Calu3 (cell line): Measurements from ENCODE around the gene HS6ST3. TPM values are rescaled to one million over a fixed set of nuclear protein-coding genes. Genes with fewer than 3 reads are reported as not detected.

ENCODE experiments used
- BruUV-seq: library from RNA; stranded (reverse); fragments of 400-500 nt; replicated peaks from 2 replicates; lab custom pipeline; 2021; lab: Mats Ljungman, UMichigan
- CTCF ChIA-PET: fragments of 300-600 bp; sonication (Branson Sonifier 250); formaldehyde crosslinking; loops from one replicate; lab custom pipeline; 2022; ENCODE audit warnings: antibody characterized with exemption; lab: Charles Lee
- DNase-seq: peaks from one replicate; pipeline ENCODE4 v3.0.0; 2022
- H3K27ac Mint-ChIP-seq: one replicate; pipeline ENCODE4 v1.8.0; 2022; ENCODE audit warnings: mixed read lengths; ENCODE audit not compliant: unreplicated experiment
- H3K27me3 Mint-ChIP-seq: one replicate; pipeline ENCODE4 v1.8.0; 2022; ENCODE audit warnings: mixed read lengths; ENCODE audit not compliant: unreplicated experiment
- H3K36me3 Mint-ChIP-seq: one replicate; pipeline ENCODE4 v1.8.0; 2022; ENCODE audit warnings: mild to moderate bottlenecking, moderate library complexity, mixed read lengths; ENCODE audit not compliant: insufficient read depth, unreplicated experiment
- H3K4me1 Mint-ChIP-seq: one replicate; pipeline ENCODE4 v1.8.0; 2022; ENCODE audit warnings: mild to moderate bottlenecking, low read depth, mixed read lengths; ENCODE audit not compliant: unreplicated experiment
- H3K4me3 Mint-ChIP-seq: one replicate; pipeline ENCODE4 v1.8.0; 2022; ENCODE audit warnings: mild to moderate bottlenecking, low read depth, moderate library complexity, mixed read lengths; ENCODE audit not compliant: unreplicated experiment
- H3K9me3 Mint-ChIP-seq: one replicate; pipeline ENCODE4 v1.8.0; 2022; ENCODE audit warnings: low read depth, mixed read lengths; ENCODE audit not compliant: unreplicated experiment
- CTCF ChIP-seq: fragments of 200-600 bp; IDR thresholded peaks from one replicate; pipeline ENCODE4 v1.8.0; 2022; ENCODE audit warnings: antibody characterized with exemption; ENCODE audit not compliant: unreplicated experiment
- intact Hi-C: fragments of 100-400 bp; cut with micrococcal nuclease; formaldehyde crosslinking; loops from one replicate; pipeline ENCODE4 v1.10.0; 2022; ENCODE audit not compliant: unreplicated experiment
- total RNA-seq: library from RNA; stranded (reverse); gene quantifications from 2 replicates; pipeline ENCODE4 v1.2.3, GENCODE V29; 2022

The HS6ST3 gene
- total RNA-seq, 1 experiment from 2014 or later, result not detected

- no peak overlapping the region for H3K27ac Mint-ChIP-seq
- DNase-seq, result no peak
- intact Hi-C loops, result no loop called here
- H3K4me1 Mint-ChIP-seq, result no peaks in the 10 kb centered on the region
- no TSS peak for BruUV-seq
- CTCF ChIA-PET, result no interaction called here
- no peaks in the 10 kb centered on the region for H3K36me3 Mint-ChIP-seq
- H3K9me3 Mint-ChIP-seq, result no peaks in the 10 kb centered on the region
- no peak for TF ChIP-seq CTCF
- no peaks in the 10 kb centered on the region for H3K27me3 Mint-ChIP-seq
- H3K4me3 Mint-ChIP-seq, result no peak overlapping the region
These were observed 556.8 kb downstream of the HS6ST3 start for GRCh38 chr13:96646515-96647211.

- intact Hi-C loops, result no loop called here
- TF ChIP-seq CTCF, result no peak
- DNase-seq, result no peak
- Mint-ChIP-seq H3K27ac (no peak overlapping the region), H3K4me1 (no peaks in the 10 kb centered on the region), H3K4me3 (no peak overlapping the region), H3K9me3 (no peaks in the 10 kb centered on the region), H3K27me3 (no peaks in the 10 kb centered on the region), H3K36me3 (no peaks in the 10 kb centered on the region)
- CTCF ChIA-PET, result interaction anchor here (0.6 kb wide), 1 partner anchor 24 kb away, joined by 3 read pairs; no protein-coding TSS in a partner anchor
- no TSS peak for BruUV-seq
These were observed 560.5 kb downstream of the HS6ST3 start for GRCh38 chr13:96650301-96650886.

- intact Hi-C loops, result no loop called here
- H3K27me3 Mint-ChIP-seq, result no peaks in the 10 kb centered on the region
- H3K4me1 Mint-ChIP-seq, result no peaks in the 10 kb centered on the region
- BruUV-seq, result no TSS peak
- CTCF ChIA-PET, result no interaction called here
- no peaks in the 10 kb centered on the region for H3K36me3 Mint-ChIP-seq
- no peaks in the 10 kb centered on the region for H3K9me3 Mint-ChIP-seq
- no peak overlapping the region for H3K4me3 Mint-ChIP-seq
- no peak overlapping the region for H3K27ac Mint-ChIP-seq
- no peak for DNase-seq
- no peak for TF ChIP-seq CTCF
These were observed 561.7 kb downstream of the HS6ST3 start for GRCh38 chr13:96651598-96651997.

GRCh38 chr13:96652506-96652905 is 562.6 kb downstream of the HS6ST3 start:
- CTCF ChIA-PET, result no interaction called here
- DNase-seq, result no peak

More at GRCh38 chr13:96652506-96652905, 562.6 kb downstream of the HS6ST3 start:
- no peaks in the 10 kb centered on the region for H3K4me1 Mint-ChIP-seq
- intact Hi-C loops, result no loop called here
- TF ChIP-seq CTCF, result no peak
- H3K27me3 Mint-ChIP-seq, result no peaks in the 10 kb centered on the region
- no peaks in the 10 kb centered on the region for H3K36me3 Mint-ChIP-seq
- no peaks in the 10 kb centered on the region for H3K9me3 Mint-ChIP-seq
- BruUV-seq, result no TSS peak
- no peak overlapping the region for H3K4me3 Mint-ChIP-seq
- H3K27ac Mint-ChIP-seq, result no peak overlapping the region
